Measurements from ENCODE around the gene PTPRT.

- TF ChIP-seq CTCF (IDR thresholded peaks at IDR 0.05) = no peak
- no peak for TF ChIP-seq ZFX (IDR thresholded peaks at IDR 0.05; ENCODE audit: borderline replicate concordance)
Measured at GRCh38 chr20:43151901-43152300, 37.8 kb downstream of the PTPRT start.

All from 22Rv1 (cell line).